ENCODE results near the gene TOPBP1.

GRCh38 chr3:133661454-133662277 lies at the start of gene TOPBP1:
- no peak for TF ChIP-seq CTCF (IDR thresholded peaks at IDR 0.05)
- TF ChIP-seq POLR2A (IDR thresholded peaks at IDR 0.05), result no peak
